GM12865 (cell line): ENCODE results near the gene PNMA8C.

ENCODE experiments used
- DNase-seq: peaks from one replicate; pipeline ENCODE4 v3.0.0; 2010; ENCODE audit warnings: low read depth
- H3K4me3 ChIP-seq: 2 replicates; pipeline ENCODE4 v1.5.1; 2011; ENCODE audit warnings: mild to moderate bottlenecking, low read depth, low read length, control low read depth
- TF ChIP-seq, protein P1 (sequence below): IDR thresholded peaks from 2 replicates; pipeline ENCODE4 v1.5.1; 2011; ENCODE audit warnings: low read length, control low read depth, low read depth, inconsistent platforms; ENCODE audit not compliant: insufficient read depth; ENCODE audit errors: missing control alignments

The PNMA8C gene

DNA sequence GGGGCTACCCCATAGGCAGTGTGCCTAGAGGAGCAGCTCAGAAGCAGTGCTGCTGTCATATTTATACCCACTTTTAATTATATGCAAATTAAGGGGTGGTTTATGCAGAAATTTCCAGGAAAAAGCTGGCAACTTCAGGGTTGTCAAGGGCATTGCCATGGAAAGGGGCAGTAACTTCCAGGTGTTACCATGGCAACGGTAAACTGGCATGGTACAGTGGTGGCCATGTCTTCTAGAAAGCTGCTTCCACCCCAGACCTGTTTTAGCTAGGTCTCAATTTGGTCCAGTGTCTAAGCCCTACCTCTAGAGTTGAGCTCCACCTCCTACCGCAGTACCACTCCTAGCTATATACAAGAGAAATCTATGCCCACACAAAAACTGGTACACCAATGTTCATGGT, 31.3 kb upstream of the PNMA8C start:
- TF ChIP-seq, protein P1, sequence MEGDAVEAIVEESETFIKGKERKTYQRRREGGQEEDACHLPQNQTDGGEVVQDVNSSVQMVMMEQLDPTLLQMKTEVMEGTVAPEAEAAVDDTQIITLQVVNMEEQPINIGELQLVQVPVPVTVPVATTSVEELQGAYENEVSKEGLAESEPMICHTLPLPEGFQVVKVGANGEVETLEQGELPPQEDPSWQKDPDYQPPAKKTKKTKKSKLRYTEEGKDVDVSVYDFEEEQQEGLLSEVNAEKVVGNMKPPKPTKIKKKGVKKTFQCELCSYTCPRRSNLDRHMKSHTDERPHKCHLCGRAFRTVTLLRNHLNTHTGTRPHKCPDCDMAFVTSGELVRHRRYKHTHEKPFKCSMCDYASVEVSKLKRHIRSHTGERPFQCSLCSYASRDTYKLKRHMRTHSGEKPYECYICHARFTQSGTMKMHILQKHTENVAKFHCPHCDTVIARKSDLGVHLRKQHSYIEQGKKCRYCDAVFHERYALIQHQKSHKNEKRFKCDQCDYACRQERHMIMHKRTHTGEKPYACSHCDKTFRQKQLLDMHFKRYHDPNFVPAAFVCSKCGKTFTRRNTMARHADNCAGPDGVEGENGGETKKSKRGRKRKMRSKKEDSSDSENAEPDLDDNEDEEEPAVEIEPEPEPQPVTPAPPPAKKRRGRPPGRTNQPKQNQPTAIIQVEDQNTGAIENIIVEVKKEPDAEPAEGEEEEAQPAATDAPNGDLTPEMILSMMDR: no peak
- no peak for DNase-seq

GRCh38 chr19:46456930-46457329, 28.2 kb upstream of the PNMA8C start:
- TF ChIP-seq, protein P1: no peak
- DNase-seq: no peak

More for the DNA sequence above, 31.3 kb upstream of the PNMA8C start:
- no peak overlapping the region for H3K4me3 ChIP-seq

DNA sequence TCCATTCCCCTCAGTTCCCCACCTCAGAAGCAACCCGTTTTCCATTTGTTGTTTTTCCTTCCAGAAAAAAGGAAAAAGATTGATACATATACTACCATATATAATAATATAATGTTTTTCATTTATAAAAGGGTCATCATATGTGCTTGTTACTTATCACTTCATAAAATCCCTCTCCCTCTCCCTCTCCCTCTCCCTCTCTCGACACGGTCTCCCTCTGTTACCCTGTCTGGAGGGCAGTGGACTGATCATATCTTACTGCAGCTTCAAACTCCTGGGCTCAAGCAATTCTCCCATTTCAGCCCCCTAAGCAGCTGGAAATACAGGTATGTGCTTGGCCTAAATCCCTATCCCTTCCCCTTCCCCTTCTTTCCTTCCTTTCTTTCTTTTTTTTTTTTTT, 25.5 kb upstream of the PNMA8C start:
- no peak for DNase-seq
- no peak overlapping the region for H3K4me3 ChIP-seq
- TF ChIP-seq, protein P1: no peak

More at GRCh38 chr19:46456930-46457329, 28.2 kb upstream of the PNMA8C start:
- H3K4me3 ChIP-seq: no peak overlapping the region

DNA sequence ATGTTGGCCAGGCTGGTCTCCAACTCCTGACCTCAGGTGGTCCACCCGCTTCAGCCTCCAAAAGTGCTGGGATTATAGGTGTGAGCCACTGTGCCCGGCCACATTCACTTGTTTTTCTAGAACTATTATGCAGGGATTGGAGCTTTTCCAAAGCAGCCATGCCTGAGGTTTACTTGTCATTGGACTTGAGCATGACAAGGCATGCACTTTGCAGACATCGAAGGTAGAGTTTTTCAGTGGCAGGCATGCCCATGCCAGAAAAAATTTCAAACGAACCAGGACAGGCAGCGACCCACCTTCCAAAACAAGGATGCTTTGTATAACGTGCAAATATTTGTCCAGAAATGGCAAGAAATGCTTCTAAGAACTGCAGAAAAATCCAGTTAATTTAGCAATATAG, 24.9 kb upstream of the PNMA8C start:
- no peak overlapping the region for H3K4me3 ChIP-seq
- TF ChIP-seq, protein P1: no peak
- no peak for DNase-seq

DNA sequence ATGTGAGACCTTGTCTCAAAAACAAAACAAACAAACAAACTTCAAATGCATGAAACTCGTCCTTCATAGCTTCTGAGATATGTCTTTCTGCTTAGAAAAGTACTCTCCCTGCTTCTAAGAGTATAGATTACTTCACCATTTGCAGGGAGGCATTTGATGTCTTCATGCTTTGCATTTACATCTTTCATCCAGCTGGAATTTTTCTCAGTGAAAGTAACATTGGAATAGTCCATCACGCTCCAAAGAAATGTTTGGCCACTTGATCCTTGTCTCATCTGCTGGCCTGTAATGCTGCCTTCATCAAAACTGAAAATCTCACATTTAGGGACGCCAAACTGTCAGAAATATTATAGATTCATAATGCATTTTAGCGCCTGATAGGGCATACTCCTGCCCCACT, 23.4 kb upstream of the PNMA8C start:
- TF ChIP-seq, protein P1: no peak
- no peak for DNase-seq
- no peak overlapping the region for H3K4me3 ChIP-seq

GRCh38 chr19:46451352-46451751, 22.6 kb upstream of the PNMA8C start:
- DNase-seq: no peak
- no peak overlapping the region for H3K4me3 ChIP-seq
- TF ChIP-seq, protein P1: no peak

DNA sequence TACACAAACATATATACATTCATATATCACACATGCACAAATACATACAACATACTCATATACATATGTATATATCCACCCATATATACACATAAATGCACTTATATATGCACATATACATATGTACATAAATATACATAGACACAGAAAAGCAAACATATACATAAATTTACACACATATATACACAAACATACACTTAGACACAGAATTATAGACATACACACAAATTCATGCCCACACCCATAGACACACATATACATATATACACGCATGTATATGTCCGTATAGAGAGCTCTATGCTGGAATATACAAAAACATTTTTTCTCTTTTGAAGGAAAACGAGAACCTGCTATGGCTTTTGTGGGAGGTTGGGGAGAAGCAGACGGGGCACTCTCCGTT, 22.0 kb upstream of the PNMA8C start:
- no peak overlapping the region for H3K4me3 ChIP-seq
- DNase-seq: no peak
- TF ChIP-seq, protein P1: no peak
